GM12873 (cell line): ENCODE data around the gene VPS36.

Source experiments
- CTCF ChIP-seq: IDR thresholded peaks from 2 replicates; pipeline ENCODE4 v1.5.1; 2012; ENCODE audit warnings: low read depth, mild to moderate bottlenecking, moderate library complexity, low read length, control low read depth; ENCODE audit not compliant: insufficient read depth; ENCODE audit errors: missing control alignments

VPS36 gene

DNA sequence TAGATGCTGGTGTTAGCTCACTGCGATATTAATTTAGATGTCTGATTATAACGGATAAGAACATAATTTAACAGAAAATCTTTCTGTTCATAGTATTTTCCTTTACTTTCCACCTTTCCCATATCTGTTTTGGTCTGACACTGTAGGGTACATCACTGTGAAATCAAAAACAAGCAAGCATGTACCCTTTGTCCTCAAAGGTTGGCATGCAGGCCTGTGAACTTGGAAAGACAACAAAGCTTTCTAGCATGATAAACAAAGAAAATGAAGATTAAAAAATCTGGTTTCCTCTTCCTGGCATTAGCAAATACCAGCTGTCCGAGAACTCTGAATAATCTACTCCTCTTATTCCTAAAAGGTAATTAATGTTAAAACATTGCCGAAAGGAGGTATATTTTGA is 76.0 kb downstream of the VPS36 start:
- TF ChIP-seq CTCF, result no peak

DNA sequence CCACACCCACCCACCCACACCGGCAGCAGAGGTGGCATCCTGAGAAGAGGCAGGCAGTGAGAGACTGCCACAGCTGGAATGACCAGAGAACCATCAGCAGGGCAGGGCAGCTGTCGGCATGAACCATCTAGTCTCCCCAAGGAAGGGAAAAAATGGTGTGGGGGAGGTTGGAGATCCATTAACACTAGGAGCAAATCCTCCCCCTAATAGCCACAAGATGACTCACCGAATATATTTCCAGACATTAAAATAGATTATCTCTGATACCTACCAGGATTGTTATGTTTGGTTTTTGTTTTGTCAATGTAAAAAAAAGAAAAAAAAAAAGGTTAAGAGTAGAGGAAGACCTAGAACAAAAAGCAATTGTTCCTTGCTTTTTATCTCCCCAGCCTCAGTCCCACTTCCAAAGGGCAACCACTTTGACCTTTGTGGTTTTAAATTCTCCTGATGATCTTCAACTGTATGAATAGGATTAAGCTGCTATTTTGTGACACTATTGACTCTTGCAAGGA is 78.6 kb downstream of the VPS36 start:
- TF ChIP-seq CTCF, result no peak

- no peak for TF ChIP-seq CTCF
Measured at GRCh38 chr13:52366291-52366690, 84.1 kb downstream of the VPS36 start.
